Left ventricle myocardium inferior (tissue), 1 donor: ENCODE measurements around the gene DNAJC11. TPM values are rescaled to one million over a fixed set of nuclear protein-coding genes. Genes with fewer than 3 reads are reported as not detected.
"Not testable (repeated sequence)": the region's sequence is repeated elsewhere in the genome, so short reads cannot be mapped to it uniquely, and the experiment has no call there.

Source experiments
- DNase-seq: peaks from one replicate; pipeline ENCODE4 v3.0.0-alpha.2; 2020
- H3K27ac ChIP-seq: fragments of 200-600 bp; replicated peaks from 2 replicates; pipeline ENCODE4 v1.8.0; 2021
- H3K27me3 ChIP-seq: fragments of 200-600 bp; 2 replicates; pipeline ENCODE4 v1.8.0; 2021; ENCODE audit warnings: low read depth
- H3K36me3 ChIP-seq: fragments of 200-600 bp; 2 replicates; pipeline ENCODE4 v1.8.0; 2021
- H3K4me1 ChIP-seq: fragments of 200-600 bp; 2 replicates; pipeline ENCODE4 v1.8.0; 2021
- H3K4me3 ChIP-seq: fragments of 200-600 bp; 2 replicates; pipeline ENCODE4 v1.8.0; 2021; ENCODE audit warnings: mild to moderate bottlenecking, moderate library complexity
- H3K9me3 ChIP-seq: fragments of 200-600 bp; replicated peaks from 2 replicates; pipeline ENCODE4 v1.8.0; 2021
- intact Hi-C: fragments of 100-400 bp; cut with micrococcal nuclease; formaldehyde crosslinking; loops from one replicate; pipeline ENCODE4 v1.11.0; 2022
- total RNA-seq: library from RNA; stranded (reverse); fragmentation: NEBNext Ultra II Directional; extraction: Animal tissue kit (Norgen Biotek cat#: 25700); gene quantifications from one replicate; pipeline ENCODE4 v1.2.1, GENCODE V29; 2021
- TF ChIP-seq, protein P1 (sequence below): fragments of 200-600 bp; IDR thresholded peaks from 2 replicates; pipeline ENCODE4 v1.8.0; 2021; ENCODE audit warnings: antibody characterized with exemption, mild to moderate bottlenecking, borderline replicate concordance
- donor health status: DM: no; HTN: yes; CAD: no; lungs with severe emphysema.

Gene DNAJC11
- total RNA-seq, 1 donor from 2014 or later: 73.6 TPM

DNA sequence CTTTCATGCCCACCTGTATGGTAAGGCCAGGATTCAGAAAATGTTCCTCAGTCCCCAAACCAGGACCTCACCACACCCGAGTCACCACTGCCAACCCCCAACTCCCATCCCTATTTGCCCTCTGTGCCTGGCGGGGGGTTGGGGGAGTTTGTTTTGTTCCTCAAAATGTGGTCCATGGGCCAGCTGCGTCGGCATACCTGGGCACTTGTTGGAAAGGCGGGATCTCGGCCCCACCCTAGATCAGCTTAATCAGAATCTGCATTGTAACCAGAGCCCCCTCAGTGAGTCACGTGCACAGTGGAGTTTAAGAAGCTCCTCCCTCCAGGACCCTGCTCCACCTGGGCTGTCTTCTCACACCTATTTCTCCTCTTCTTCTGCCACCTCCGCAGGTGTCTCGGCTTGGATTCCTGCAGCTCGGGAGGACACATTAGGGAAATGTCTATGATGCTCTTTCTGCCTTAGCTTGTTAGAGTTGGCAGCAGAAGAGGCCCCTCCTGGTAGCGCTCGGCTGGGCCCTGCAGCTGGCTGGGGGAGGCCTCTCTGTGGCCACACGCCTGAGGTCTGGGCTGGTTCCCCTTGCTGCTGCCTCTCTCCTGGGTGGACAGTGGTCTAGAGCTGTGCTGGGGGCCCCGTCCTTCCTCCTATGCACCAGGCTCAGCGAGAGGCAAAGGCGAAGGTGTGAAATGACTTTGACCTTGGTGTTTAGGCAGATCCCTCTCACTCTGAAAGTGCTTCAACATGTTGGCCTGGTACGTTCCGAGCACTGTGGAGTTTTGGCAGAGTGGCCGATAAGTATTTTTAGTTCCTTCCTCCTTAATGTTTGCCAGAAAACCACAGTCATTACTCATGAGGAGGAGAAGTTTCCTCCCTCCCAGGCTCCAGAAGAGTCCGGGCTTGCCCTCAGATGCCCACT lies 41.8 kb upstream of the DNAJC11 start:
- peak; percentile 30 for DNase-seq
- intact Hi-C loops: no loop called here
- peaks cover 11% of the 10 kb centered on the region for H3K9me3 ChIP-seq
- TF ChIP-seq, protein P1, sequence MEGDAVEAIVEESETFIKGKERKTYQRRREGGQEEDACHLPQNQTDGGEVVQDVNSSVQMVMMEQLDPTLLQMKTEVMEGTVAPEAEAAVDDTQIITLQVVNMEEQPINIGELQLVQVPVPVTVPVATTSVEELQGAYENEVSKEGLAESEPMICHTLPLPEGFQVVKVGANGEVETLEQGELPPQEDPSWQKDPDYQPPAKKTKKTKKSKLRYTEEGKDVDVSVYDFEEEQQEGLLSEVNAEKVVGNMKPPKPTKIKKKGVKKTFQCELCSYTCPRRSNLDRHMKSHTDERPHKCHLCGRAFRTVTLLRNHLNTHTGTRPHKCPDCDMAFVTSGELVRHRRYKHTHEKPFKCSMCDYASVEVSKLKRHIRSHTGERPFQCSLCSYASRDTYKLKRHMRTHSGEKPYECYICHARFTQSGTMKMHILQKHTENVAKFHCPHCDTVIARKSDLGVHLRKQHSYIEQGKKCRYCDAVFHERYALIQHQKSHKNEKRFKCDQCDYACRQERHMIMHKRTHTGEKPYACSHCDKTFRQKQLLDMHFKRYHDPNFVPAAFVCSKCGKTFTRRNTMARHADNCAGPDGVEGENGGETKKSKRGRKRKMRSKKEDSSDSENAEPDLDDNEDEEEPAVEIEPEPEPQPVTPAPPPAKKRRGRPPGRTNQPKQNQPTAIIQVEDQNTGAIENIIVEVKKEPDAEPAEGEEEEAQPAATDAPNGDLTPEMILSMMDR: no peak
- H3K36me3 ChIP-seq: no peaks in the 10 kb centered on the region
- H3K4me1 ChIP-seq: peaks cover 19% of the 10 kb centered on the region
- H3K27ac ChIP-seq: peak overlapping the region; percentile 94
- peak overlapping the region; percentile 38 for H3K4me3 ChIP-seq
- no peaks in the 10 kb centered on the region for H3K27me3 ChIP-seq

- DNase-seq, intact Hi-C loops, H3K4me3 ChIP-seq, H3K36me3 ChIP-seq, H3K27me3 ChIP-seq: not testable (repeated sequence)
- Histone ChIP-seq H3K4me1 (peaks cover 19% of the 10 kb centered on the region), H3K9me3 (peaks cover 11% of the 10 kb centered on the region), H3K27ac (peak overlapping the region; percentile 94)
Measured at GRCh38 chr1:6742676-6743188, 41.1 kb upstream of the DNAJC11 start.

GRCh38 chr1:6738987-6739676 lies 37.5 kb upstream of the DNAJC11 start:
- no peak for DNase-seq
- intact Hi-C loops: no loop called here
- no peak overlapping the region for H3K27ac ChIP-seq
- TF ChIP-seq, protein P1: no peak
- H3K4me1 ChIP-seq: peaks cover 15% of the 10 kb centered on the region
- no peak overlapping the region for H3K4me3 ChIP-seq
- peaks cover 11% of the 10 kb centered on the region for H3K9me3 ChIP-seq
- peaks cover 20% of the 10 kb centered on the region for H3K27me3 ChIP-seq
- no peaks in the 10 kb centered on the region for H3K36me3 ChIP-seq

- H3K4me1 ChIP-seq: no peaks in the 10 kb centered on the region
- H3K9me3 ChIP-seq: no peaks in the 10 kb centered on the region
- H3K4me3 ChIP-seq: no peak overlapping the region
- no peak for DNase-seq
- peaks cover 20% of the 10 kb centered on the region for H3K27me3 ChIP-seq
- intact Hi-C loops: no loop called here
- no peaks in the 10 kb centered on the region for H3K36me3 ChIP-seq
- H3K27ac ChIP-seq: no peak overlapping the region
- TF ChIP-seq, protein P1: no peak
Measured at GRCh38 chr1:6732942-6733341, 31.3 kb upstream of the DNAJC11 start.

DNA sequence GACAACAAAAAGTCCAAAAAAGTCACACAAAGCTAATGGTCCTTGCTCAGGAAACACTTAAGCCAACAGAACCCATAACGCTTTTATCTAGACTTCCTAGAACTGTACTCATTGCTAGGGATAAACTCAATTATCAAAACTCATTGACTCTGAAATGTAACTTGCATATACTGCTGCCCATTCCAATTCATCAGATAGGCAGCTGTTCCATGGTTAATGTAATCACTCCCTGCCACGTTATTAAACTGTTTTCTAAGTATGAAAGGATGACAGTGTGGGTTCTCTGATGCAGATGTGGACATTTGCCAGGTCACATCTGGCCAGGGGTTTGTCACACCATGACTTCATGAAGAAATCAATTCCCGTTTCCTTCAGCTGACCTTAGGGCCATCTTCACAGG lies 30.3 kb upstream of the DNAJC11 start:
- no peaks in the 10 kb centered on the region for H3K9me3 ChIP-seq
- intact Hi-C loops: no loop called here
- DNase-seq: no peak
- H3K36me3 ChIP-seq: no peaks in the 10 kb centered on the region
- no peak overlapping the region for H3K4me3 ChIP-seq
- H3K27ac ChIP-seq: no peak overlapping the region
- TF ChIP-seq, protein P1: no peak
- peaks cover 16% of the 10 kb centered on the region for H3K27me3 ChIP-seq
- peaks cover 9% of the 10 kb centered on the region for H3K4me1 ChIP-seq

DNA sequence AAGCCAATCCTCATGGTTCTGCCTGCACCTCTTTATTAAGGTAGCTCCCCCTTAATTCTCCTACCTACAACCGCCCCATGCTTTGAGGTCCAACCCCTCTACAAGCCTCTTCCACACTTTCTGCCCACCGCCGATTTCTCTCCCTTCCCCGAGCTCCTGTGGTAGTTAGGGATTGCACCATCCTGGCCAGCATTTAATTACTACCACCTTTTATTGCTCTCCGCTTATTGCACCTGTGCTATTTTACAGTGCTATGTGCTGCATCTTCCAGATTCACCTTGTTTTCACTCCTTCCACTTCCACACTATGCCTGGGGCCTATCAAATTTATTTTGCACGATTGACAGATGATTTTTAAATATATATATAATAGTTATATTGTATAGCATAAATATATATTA lies 29.3 kb upstream of the DNAJC11 start:
- Histone ChIP-seq H3K9me3 (no peaks in the 10 kb centered on the region), H3K4me1 (peaks cover 9% of the 10 kb centered on the region), H3K27me3 (peaks cover 7% of the 10 kb centered on the region), H3K27ac (no peak overlapping the region), H3K36me3 (no peaks in the 10 kb centered on the region), H3K4me3 (no peak overlapping the region)
- TF ChIP-seq, protein P1: no peak
- no peak for DNase-seq
- intact Hi-C loops: no loop called here
